HAP-1 (cell line): ENCODE data around the gene NOTCH1.

Source experiments
- DNase-seq, 2 experiments: peaks; one replicate each; pipeline ENCODE4 v3.0.0-alpha.2; 2016 to 2020; ENCODE audit warnings: low spot score in 2 of 2
- H3K27me3 ChIP-seq: fragments of 250-450 bp; sonication (Bioruptor Pico); 2 replicates; pipeline ENCODE4 v1.5.1; 2020; ENCODE audit warnings: low read depth, mild to moderate bottlenecking, moderate library complexity
- H3K36me3 ChIP-seq: fragments of 250-450 bp; sonication (Bioruptor Pico); replicated peaks from 2 replicates; pipeline ENCODE4 v1.5.1; 2020; ENCODE audit warnings: mild to moderate bottlenecking
- H3K4me1 ChIP-seq: fragments of 250-450 bp; sonication (Bioruptor Pico); 2 replicates; pipeline ENCODE4 v1.5.1; 2020; ENCODE audit warnings: mild to moderate bottlenecking
- H3K4me3 ChIP-seq: fragments of 250-450 bp; sonication (Bioruptor Pico); 2 replicates; pipeline ENCODE4 v1.5.1; 2020; ENCODE audit warnings: mild to moderate bottlenecking, moderate library complexity
- H3K9me3 ChIP-seq: fragments of 250-450 bp; sonication (Bioruptor Pico); 2 replicates; pipeline ENCODE4 v1.5.1; 2020; ENCODE audit warnings: mild to moderate bottlenecking, moderate library complexity
- in situ Hi-C: fragments of 300-500 bp; cut with MboI; formaldehyde crosslinking; loops from 3 replicates; pipeline ENCODE4 v1.14.3; 2020; ENCODE audit warnings: low sequenced_read_pairs, inconsistent platforms, mixed read lengths

NOTCH1 gene

DNA sequence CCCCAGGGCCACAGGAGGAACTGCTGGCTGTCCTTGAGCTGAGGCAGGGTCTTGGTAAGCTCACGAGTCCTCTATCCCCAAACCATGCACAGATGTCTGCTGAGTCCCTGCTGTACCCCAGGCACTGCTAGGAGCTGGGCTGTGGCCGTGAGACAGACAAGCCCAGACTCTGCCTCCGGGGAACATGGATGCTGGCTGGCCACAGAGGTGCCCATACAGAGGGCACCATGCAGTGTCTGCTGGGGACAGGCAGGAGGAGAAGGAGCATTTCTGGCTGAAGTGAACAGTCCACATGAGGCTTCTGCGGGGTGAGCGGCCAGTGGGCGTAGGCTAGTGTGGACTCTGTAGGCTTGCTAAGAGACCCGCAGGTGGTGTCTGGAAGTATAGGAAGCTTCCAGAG, 58.2 kb downstream of the NOTCH1 start:
- Histone ChIP-seq H3K4me1 (0 out of 2 replicates have a peak, but pooled peaks cover 5% of the 10 kb centered on the region), H3K4me3 (no peak overlapping the region), H3K9me3 (no peaks in the 10 kb centered on the region), H3K36me3 (peaks cover 1% of the 10 kb centered on the region), H3K27me3 (no peaks in the 10 kb centered on the region)
- in situ Hi-C loops = no loop called here
- no peak for DNase-seq

DNA sequence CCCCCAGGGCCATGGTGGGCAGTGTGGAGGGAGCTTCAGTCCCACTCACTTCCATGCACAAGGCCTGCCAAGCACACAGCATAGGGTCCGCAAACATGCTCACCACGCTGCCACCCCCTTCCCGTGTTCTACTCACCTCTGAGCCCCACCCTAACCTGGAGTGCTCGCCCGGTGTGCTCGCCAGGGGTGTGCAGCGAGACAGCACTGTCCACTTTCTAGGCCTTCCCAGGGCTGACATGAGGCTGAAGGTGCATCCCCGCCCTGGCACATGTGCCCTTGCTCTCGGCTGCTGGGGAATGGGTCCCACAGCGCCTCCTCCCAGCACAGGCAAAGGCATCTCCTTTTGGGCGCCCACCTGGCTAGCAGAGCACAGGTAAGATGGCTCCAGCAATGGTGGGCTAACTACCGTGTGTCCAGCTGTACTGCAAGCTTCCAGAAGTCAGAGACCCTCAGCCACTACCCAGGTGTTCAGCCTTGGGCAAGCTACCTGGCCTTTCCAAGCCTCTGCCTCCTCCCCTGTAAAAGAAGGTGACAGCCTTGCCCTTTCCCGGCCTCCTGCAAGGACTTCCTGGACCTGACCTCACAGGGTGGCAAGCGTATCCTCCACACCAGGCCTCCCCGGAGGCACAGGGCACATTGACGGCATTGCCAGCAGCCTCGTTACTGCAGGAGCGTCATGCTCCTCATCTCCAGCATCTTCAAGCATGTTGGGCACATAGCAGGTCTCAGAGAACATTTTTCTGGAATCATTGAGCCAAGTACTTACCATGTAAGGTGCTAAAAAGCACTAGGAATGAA, 58.8 kb downstream of the NOTCH1 start:
- H3K4me3 ChIP-seq = no peak overlapping the region
- no peak for DNase-seq
- in situ Hi-C loops = no loop called here
- peaks cover 5% of the 10 kb centered on the region; the same call in 1 of the 2 replicates for H3K4me1 ChIP-seq
- no peaks in the 10 kb centered on the region for H3K27me3 ChIP-seq
- peaks cover 5% of the 10 kb centered on the region for H3K36me3 ChIP-seq
- H3K9me3 ChIP-seq = no peaks in the 10 kb centered on the region

DNA sequence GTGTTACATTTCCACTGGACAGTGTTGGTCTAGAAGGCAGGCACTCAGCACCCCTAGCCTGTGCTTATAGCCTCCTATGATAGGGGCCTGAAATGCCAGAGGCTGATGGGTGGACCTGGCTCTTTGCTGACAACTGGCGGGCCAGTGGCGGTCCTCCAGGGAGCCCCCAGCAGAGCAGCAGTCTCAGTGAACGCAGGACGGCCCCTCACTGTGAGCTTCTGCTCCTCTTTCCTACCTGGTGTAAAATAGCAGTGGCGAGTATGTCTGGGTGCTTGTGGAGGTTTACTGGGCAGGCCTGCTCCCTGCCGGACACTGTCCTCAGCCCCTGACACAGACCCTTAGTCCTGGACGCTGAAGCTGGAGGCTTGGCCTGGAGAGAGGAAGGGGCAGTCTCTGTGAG, 59.7 kb downstream of the NOTCH1 start:
- no peak for DNase-seq
- H3K4me3 ChIP-seq = no peak overlapping the region
- peaks cover 12% of the 10 kb centered on the region; the same call in 1 of the 2 replicates for H3K4me1 ChIP-seq
- peaks cover 5% of the 10 kb centered on the region for H3K36me3 ChIP-seq
- in situ Hi-C loops = no loop called here
- H3K27me3 ChIP-seq = no peaks in the 10 kb centered on the region
- H3K9me3 ChIP-seq = no peaks in the 10 kb centered on the region

DNA sequence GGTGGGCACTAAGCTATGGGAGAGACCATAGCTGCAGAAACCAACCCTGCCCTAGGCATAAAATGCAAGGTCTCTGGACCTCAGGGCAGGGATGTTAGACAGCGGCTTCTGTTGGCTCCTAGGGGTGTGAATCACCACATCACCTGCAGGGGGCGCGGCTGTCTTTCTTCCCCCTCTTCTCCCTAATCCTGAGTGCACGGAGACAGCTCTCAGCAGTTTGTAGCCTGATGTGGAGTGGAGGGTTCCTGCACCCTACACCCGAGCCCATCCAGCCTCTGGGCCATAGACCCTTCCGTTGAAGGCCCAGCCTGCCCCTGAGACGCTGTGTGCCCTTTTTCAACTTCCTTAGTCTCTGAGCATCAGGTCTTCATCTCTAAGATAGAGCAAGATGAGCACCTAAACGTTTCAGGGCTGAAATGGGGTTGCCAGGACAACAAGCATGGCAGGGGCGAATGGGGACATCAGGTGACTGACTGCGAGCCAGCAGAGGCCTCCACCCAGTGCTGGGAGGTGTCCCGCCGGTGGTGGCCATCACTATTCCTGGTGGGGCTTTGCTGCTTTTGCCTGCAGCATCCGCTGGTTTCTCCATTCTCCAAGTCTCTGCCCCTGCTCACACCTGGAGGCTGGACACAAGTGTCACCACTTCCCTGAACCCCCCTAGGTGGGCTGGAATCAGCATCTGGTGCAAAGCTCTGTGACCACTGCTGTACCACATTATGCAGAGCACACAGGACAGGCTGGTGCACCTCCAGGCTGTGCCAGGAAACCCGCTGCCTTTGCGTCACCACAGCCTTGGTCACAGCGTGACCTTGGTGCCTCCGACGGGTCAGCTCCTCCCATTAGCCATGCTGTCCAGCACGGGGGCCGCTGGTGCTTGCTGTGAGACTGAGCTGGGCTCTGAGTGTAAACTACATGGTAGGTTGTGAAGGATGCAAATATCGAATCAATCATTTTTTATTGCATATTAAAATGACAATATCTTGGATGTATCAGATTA, 60.5 kb downstream of the NOTCH1 start:
- Histone ChIP-seq H3K9me3 (no peaks in the 10 kb centered on the region), H3K4me1 (peaks cover 12% of the 10 kb centered on the region; the same call in 1 of the 2 replicates), H3K36me3 (peaks cover 5% of the 10 kb centered on the region), H3K27me3 (no peaks in the 10 kb centered on the region), H3K4me3 (no peak overlapping the region)
- peak; percentile 75 to 91 for DNase-seq
- in situ Hi-C loops = no loop called here

DNA sequence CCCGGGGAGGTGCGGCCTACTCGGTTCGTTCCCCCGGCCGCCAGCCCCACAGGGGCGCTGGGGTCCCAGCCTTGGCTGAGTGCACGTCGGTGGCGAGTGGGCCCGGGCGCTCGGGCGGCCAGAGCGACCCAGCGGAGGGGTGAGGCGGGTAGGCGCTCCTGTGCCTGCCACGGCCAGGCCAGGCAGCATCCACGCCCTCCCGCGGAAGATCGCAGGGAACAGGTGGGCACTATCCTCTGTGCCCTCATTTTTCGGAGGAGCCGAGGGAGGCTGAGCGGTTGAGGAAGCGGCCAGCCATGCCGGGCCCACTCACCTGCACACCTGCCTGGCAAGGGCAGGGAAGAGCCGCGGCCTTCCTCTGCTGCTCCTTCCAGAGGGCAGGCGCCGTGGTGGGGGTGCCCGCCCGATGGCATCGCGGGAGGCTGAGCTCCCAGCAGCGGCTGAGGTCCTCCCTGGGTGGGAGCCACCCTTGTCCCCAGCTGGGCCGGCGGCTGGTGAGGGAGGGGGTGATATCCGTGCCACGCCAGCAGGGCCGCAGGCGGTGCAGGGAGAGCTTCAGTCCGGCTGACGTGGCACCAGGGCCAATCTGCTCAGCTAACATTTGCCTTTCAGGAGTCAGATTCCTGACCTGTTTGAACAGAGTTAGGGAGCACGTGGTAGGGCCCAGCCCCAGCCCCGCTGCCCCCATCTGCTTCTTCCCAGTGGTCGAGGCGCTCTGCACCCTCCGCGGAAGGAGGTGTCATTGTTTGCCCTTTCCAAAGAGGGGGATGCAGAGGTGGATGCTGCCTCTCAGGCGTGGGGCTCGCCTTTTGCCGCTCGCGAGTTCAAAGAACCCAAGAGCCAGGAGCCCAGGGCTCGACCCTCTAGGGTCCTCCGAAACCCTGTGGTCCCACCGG, 61.4 kb downstream of the NOTCH1 start:
- peaks cover 12% of the 10 kb centered on the region; the same call in 1 of the 2 replicates for H3K4me1 ChIP-seq
- H3K36me3 ChIP-seq = peaks cover 12% of the 10 kb centered on the region
- DNase-seq = no peak
- H3K27me3 ChIP-seq = no peaks in the 10 kb centered on the region
- no peaks in the 10 kb centered on the region for H3K9me3 ChIP-seq
- in situ Hi-C loops = no loop called here
- H3K4me3 ChIP-seq = peak overlapping the region; percentile 54

DNA sequence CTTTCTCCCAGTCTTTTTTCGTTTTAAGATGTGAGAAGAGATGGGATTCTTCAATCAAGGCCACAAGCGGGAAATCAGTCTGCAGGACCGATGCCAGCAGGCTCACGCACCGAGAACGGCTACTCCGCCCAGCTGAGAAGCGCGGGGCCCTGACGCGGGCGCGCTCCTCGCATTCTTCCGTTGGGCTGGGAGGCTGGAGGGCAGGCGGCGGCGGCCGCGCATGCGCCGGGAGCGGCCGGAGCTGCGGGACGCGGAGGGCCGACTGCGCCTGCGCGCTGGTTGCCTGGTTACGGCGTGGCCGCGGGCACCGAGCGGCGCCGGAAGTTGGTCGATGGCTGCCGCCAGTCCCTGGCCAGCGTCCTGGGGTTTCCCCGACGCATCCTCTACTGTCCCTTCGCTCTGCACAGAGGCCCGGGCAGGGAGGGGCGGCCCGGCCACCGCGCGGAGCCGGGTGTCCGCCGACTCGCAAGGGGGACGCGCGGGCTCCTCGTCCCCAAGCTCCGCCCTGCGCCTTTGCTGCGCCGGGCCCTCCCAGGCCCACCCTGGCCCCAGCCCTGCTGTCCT, 62.2 kb downstream of the NOTCH1 start:
- Histone ChIP-seq H3K9me3 (no peaks in the 10 kb centered on the region), H3K27me3 (no peaks in the 10 kb centered on the region), H3K36me3 (peaks cover 16% of the 10 kb centered on the region), H3K4me3 (peak overlapping the region; percentile 54), H3K4me1 (peaks cover 12% of the 10 kb centered on the region; the same call in 1 of the 2 replicates)
- in situ Hi-C loops = no loop called here
- DNase-seq = peak; percentile 77 to 95

DNA sequence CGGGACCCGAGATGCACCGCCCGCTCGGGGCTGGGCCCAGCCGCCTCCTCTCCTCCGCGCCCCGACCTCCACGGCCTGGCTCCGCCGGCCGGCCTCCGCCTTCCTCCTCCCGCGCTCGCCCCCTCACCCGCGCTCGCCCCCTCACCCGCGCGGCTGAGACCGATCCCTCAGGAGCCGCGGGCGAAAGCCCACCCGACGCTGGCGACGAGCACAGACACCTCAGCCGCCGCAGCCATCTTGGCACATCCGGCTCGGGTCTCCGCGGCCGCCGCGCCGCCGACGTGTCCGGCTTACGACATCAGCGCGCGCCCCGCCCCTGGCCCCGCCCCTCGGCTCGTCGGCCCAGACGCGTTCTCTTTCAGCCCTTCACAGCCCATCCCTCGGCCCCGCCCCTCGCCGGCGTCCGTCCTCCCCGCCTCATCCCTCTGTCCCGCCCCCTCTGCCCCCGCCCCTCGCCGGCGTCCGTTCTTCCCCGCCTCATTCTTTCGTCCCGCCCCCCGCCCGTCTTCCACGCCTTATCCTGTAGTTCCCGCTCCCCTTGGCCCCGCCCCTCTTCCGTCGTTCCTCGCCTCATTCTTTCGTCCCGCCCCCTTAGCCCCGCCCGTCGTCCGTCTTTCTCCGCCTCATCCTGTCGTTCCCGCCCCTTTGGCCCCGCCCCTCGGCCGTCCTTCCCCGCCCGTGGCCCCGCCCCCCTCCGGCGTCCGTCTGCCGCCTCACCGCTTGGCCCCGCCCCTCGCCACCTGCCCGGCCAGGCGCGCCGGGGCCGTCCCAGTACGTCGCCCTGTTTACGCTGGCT, 62.9 kb downstream of the NOTCH1 start, which contains the start of gene SEC16A:
Gene SEC16A (minus strand): TSS at position 248 of the 796 bp plus-strand sequence. CDS start 5,425 bp downstream, outside the sequence.
- in situ Hi-C loops = no loop called here
- Histone ChIP-seq H3K36me3 (peaks cover 16% of the 10 kb centered on the region), H3K27me3 (no peaks in the 10 kb centered on the region), H3K9me3 (no peaks in the 10 kb centered on the region), H3K4me3 (peak within 1 kb of the TSS; percentile 83), H3K4me1 (peaks cover 12% of the 10 kb centered on the region; the same call in 1 of the 2 replicates)
- peak; percentile 90 to 100 for DNase-seq

DNA sequence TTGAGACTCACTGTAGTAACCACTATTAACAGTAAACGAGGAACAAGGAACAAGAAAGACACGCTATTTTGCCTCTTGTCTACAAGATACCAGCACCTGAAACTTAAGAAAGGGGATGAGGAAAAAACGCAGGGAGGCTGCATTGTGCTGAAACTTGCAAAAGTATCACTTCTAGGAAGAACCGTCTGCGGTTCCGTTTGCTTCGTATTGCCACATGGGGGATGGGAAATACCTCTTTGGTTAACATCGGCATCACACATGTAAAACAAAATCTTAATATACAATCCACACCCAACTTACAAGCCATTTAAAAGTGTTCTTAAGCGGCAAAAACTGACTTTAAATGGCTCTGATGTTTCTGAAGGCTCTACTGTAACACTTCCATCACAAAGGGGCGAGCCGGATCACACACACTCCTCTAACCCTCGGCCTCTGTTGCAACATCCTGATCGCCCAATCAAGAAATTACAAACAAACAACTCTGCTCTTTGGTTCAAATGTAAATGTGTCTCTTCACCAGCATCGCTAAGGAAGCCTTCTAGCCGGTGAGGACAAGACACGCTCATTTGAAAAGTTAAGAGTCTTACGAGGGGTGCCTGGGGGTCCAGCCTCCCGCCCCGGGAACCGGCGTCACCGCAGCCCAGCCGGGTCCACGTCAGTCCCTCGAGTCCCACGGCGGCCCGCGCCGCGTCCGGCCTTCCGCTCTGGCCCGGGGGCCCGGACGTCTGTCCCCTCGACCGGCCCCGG, 63.6 kb downstream of the NOTCH1 start:
- H3K4me1 ChIP-seq = peaks cover 12% of the 10 kb centered on the region; the same call in 1 of the 2 replicates
- peak overlapping the region; percentile 83 for H3K4me3 ChIP-seq
- peak in 1 of 2 experiments; percentile 35 for DNase-seq
- H3K36me3 ChIP-seq = peaks cover 23% of the 10 kb centered on the region
- H3K27me3 ChIP-seq = no peaks in the 10 kb centered on the region
- H3K9me3 ChIP-seq = no peaks in the 10 kb centered on the region
- in situ Hi-C loops = no loop called here

DNA sequence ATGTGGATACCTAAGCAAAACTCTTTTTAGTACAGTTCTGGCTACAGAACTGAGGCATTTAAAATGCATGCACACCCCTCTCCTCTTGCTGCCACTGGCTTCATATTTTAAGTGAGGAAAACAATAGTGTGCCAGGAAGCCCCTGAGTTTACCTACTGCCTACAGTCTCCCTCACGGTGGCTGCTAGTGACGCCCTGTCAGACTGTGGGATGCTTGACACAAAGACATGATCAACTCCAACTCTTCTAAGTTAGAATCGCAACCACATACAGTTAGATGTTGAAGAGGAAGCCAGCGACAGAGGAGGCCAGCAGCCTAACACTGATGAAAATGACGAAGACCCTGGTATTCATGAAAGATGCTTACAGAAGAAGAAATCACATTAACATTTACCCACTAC, 64.3 kb downstream of the NOTCH1 start:
- Histone ChIP-seq H3K4me1 (peaks cover 12% of the 10 kb centered on the region; the same call in 1 of the 2 replicates), H3K36me3 (peaks cover 30% of the 10 kb centered on the region), H3K27me3 (no peaks in the 10 kb centered on the region), H3K4me3 (peak overlapping the region; percentile 83), H3K9me3 (no peaks in the 10 kb centered on the region)
- in situ Hi-C loops = no loop called here
- DNase-seq = no peak

DNA sequence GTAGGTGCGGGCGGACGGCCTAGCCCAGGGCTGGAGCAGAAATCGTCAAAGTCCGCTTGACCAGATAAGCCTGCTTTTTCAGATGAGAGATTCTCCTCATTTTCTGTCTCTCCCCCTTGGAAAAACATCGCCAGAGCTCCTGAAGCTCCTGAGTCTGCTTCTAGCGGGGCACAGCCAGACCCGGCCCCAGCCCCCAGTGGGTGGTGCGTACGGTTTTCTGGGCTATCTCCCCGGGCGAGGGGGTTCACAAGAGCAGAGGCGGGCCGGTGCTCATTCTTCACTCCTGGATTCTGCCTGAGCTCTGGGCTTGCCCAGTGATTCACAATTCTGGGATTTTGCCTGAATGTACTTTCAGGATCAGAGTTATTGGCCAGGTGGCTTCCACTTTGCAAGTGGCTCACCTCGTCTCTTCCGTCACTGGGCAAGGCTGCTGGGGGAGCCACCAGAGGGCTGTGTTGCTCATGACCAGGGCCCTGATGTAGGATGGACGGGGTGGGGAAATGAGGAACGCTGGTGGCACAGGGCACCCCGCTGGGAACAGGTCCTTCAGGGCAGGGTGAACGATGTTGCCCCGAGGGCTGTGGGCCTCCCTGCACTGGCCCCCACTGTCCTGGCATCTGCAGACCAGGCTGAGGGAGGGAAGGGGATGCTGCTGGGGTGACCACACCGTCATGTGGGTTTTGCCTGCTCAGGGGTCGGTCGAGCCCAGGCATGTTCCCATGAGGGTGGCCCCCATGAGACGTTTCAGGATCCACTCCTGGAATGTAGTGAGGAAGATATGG, 69.3 kb downstream of the NOTCH1 start:
- in situ Hi-C loops = no loop called here
- Histone ChIP-seq H3K9me3 (no peaks in the 10 kb centered on the region), H3K36me3 (peaks cover 75% of the 10 kb centered on the region), H3K4me1 (peaks cover 3% of the 10 kb centered on the region; the same call in 1 of the 2 replicates), H3K27me3 (no peaks in the 10 kb centered on the region), H3K4me3 (no peak overlapping the region)
- DNase-seq = no peak
